K562 treated with DMSO at 1 percent for 24 hours (cell line): ENCODE measurements around the gene ZNF780B. TPM values are rescaled to one million over a fixed set of nuclear protein-coding genes. Genes with fewer than 3 reads are reported as not detected.

Source experiments
- total RNA-seq: library from RNA; unstranded; fragments of 300-600 nt; gene quantifications from 2 replicates; pipeline ENCODE4 v1.2.3, GENCODE V29; 2022; ENCODE audit warnings: low read depth; ENCODE audit not compliant: insufficient read depth

The ZNF780B gene
- total RNA-seq, result 2.0 and 6.8 TPM in 2 replicates

GRCh38 chr19:40055832-40056504 is at the start of gene ZNF780B:
TSS of gene ZNF780B (minus strand) at chr19:40056231. CDS start at chr19:40050332, 5,899 bp downstream.

DNA sequence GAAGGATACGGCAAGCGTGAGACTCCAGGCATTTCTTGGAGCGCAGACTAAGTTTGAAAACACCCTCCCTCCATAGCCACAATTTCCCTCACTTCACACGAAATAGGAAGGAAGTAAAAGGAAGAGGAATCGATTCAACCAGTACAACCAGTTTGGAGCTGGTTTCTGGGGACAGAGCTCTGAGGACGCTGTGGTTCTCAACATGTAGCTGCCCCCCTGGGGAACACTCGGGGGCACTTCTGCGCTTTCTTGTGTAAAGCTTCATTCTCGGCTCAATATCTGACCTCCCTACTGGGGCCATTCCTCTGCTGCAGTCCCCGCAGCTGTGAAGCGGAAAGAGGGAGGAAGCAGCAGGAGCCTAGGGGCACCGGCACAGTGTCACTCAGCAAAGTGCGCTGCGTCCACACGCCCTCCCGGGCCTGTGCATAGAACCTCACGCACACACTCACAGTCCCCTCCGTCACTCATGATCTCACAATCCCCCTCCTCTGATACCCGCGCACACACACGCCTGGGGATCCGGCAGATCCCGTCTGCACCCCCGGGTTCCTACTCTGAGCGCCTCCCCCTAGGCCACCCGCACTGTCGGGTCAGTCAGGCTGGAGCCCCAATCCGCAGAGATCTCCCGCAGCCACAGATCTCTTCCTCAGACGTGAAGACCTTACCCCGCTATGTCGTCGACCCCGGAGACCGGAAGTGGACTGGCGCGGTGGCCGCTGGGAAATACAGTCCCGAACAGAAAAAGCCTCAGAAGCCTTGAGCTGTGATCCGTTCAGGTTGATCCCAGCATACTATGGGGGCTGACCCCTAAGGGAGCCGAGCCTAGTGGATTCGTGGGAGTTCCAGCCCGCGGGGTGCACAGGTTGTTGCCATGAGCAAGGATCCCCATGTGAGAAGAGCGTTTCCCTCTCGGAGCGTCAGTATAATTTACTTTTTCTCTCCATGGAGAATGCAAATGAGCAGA is 34.5 kb upstream of the ZNF780B start, which contains the start of gene ZNF780A:
Gene ZNF780A (minus strand): TSS at position 703 of the 964 bp plus-strand sequence. CDS start 6,190 bp downstream, outside the sequence.

DNA sequence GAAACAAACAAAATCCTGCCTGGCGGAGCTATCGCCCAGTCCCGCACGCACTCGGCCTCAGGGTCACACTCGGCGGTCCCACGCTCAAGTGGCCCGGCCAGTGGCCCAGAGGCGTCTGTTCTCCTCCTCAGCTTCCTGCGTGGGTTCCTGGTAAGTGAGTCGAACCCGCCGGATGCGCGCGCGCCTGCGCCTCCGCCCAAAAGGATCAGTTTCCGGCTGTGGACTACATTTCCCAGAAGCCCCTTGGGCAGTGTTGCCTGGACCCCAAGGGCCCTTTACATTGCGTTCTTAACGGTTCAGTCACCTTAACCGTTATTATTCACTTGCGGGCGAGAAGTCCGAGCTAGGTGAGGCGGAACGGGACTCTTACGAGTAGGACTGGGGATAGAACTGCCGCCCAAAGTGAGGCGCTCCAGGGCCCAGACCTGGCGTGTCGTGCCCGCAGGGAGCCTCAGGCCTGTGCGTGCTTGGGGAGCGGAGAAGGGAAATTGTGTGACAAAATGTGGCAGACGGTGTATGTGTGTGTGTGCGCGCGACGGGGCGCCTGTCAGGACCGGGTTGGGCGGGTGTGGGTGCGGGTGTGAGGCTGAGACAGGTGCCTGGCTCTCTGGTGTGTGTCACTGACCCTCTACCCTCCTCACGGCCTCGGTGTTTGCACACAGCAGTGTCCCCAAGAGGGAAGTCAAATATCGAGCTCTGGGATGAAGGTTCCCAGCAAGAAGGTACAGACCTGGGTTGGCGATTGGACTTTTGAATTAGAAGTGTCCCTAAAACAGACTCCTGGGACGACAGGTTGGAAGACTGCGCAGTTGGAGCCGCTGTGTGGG is 59.0 kb downstream of the ZNF780B start, which contains the start of gene ZNF546:
Gene ZNF546 (plus strand): TSS at position 250 of the 827 bp plus-strand sequence. CDS start 1,267 bp downstream, outside the sequence.

Other genes with a start within 250 kb of the ZNF780B start
- 15.8 and 18.5 TPM in 2 replicates for gene DYRK1B, start 222.1 kb downstream of the ZNF780B start, total RNA-seq
- 417 and 421 TPM in 2 replicates for gene FBL, start 209.9 kb downstream of the ZNF780B start, total RNA-seq
- 0.61 and 0.73 TPM in 2 replicates for gene FCGBP, start 121.6 kb downstream of the ZNF780B start, total RNA-seq
- 188 and 192 TPM in 2 replicates for gene PSMC4, start 85.1 kb downstream of the ZNF780B start, total RNA-seq
- 1.0 and 1.5 TPM in 2 replicates for gene ZNF546, start 59.2 kb downstream of the ZNF780B start, total RNA-seq
- gene ZNF780A, start 34.7 kb upstream of the ZNF780B start, total RNA-seq, result 19.8 and 27.7 TPM in 2 replicates
- 18.3 and 20.6 TPM in 2 replicates for gene MAP3K10, start 135.2 kb upstream of the ZNF780B start, total RNA-seq
- not detected in 2 replicates for gene TTC9B, start 162.2 kb upstream of the ZNF780B start, total RNA-seq
- not detected in 2 replicates for gene CCNP, start 170.5 kb upstream of the ZNF780B start, total RNA-seq
- gene AKT2, start 229.1 kb upstream of the ZNF780B start, total RNA-seq, result 53.7 and 58.9 TPM in 2 replicates